Measurements from ENCODE around the gene LCTL.
"Not testable (repeated sequence)": the region's sequence is repeated elsewhere in the genome, so short reads cannot be mapped to it uniquely, and the experiment has no call there.

The LCTL gene

DNA sequence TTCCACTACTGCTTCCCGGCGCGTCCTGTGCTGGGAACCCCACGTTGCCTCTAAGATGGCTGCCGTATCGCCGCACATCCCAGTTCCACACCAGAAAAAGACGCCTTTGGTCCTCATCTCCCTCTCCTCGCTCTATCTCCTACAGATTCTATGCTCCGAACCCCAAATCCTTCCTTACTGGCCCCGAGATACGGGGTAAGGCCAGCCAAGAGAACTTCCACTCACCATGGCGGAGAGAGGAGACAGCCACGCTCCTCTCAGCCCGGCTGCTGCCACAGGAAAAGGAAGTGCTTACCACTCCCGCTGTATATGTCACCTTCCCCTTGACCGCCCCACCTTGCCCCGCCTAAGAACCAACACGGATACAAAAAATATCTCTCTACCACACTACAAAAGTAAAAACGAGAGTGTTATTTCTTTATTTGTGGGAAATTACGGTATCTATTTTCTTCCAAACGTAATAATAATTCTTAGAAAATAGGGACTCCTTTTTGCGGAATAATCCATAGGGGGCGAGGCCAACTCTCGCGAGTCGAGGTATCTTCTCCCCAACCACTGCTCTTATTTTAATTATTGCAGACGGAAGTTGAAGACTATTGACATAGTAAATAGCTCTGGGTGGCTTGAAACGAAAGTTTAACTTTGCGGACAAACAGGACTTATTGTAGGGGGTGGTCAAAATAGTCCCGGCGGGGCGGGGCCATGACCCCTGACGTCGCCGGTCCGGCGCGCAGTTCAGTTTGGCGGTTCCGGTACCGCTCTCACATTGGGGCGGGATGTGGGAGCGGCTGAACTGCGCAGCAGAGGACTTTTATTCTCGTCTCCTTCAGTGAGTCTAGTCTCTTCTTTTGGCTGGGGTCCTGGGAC is 61.0 kb downstream of the LCTL start, which contains the start of the genes RPL4 and ZWILCH:
Gene RPL4, minus strand, starts transcription at position 293 of the 867 bp plus-strand sequence. Its CDS starts 65 bp downstream, at position 228.
Gene ZWILCH, plus strand, starts transcription at position 764 of the 867 bp plus-strand sequence. Its CDS starts 13 bp downstream, at position 777.
- peak within 1 kb of the TSS; percentile 100 for H3K4me3 ChIP-seq (ENCODE audit: low read depth, low read length)
- in situ Hi-C loops (cut with HindIII; ENCODE audit: low sequenced_read_pairs), result no loop called here
- peak; percentile 95 for DNase-seq (ENCODE audit: low read depth, low spot score)

GRCh38 chr15:66503780-66504562 is 61.8 kb downstream of the LCTL start:
- TF ChIP-seq, protein P1, sequence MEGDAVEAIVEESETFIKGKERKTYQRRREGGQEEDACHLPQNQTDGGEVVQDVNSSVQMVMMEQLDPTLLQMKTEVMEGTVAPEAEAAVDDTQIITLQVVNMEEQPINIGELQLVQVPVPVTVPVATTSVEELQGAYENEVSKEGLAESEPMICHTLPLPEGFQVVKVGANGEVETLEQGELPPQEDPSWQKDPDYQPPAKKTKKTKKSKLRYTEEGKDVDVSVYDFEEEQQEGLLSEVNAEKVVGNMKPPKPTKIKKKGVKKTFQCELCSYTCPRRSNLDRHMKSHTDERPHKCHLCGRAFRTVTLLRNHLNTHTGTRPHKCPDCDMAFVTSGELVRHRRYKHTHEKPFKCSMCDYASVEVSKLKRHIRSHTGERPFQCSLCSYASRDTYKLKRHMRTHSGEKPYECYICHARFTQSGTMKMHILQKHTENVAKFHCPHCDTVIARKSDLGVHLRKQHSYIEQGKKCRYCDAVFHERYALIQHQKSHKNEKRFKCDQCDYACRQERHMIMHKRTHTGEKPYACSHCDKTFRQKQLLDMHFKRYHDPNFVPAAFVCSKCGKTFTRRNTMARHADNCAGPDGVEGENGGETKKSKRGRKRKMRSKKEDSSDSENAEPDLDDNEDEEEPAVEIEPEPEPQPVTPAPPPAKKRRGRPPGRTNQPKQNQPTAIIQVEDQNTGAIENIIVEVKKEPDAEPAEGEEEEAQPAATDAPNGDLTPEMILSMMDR (IDR thresholded peaks at IDR 0.05; ENCODE audit: low read depth, low read length), result no peak
- H3K4me3 ChIP-seq (ENCODE audit: low read depth, low read length), result peak overlapping the region; percentile 100
- DNase-seq (ENCODE audit: low read depth, low spot score), result no peak
- in situ Hi-C loops (cut with HindIII; ENCODE audit: low sequenced_read_pairs), result no loop called here

More for the DNA sequence above, 61.0 kb downstream of the LCTL start, which contains the start of the genes RPL4 and ZWILCH:
- TF ChIP-seq, protein P1 (IDR thresholded peaks at IDR 0.05; ENCODE audit: low read depth, low read length), result no peak

DNA sequence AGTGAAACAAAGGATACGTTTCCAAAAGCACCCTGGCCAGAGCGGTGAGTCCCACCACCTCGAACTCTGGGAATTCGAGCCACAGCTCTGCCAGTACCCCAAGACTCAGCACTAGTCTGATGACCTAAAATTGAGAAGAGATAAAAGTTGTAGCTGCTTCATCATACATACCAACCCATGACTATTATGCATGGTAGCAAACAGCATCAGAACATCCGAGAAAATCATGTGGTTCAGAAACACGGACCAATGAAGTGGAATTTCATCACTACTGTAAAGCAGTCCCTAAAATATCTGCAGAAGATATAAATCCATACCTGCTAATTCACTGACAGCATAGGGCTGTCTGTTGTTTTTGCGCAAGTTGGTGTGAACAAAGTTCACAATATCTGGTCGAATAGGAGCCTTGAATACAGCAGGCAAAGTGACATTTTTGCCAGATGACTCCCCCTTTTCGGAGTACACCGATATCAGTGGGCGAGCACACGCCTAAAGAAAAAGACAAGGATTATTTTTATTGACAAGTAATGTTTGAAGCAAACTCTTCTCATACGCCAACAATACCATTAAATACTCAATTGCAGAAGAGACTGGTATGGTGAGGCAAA is 62.7 kb downstream of the LCTL start:
- in situ Hi-C loops (cut with HindIII; ENCODE audit: low sequenced_read_pairs); DNase-seq (ENCODE audit: low read depth, low spot score): not testable (repeated sequence)
- H3K4me3 ChIP-seq (ENCODE audit: low read depth, low read length), result peak overlapping the region; percentile 100

DNA sequence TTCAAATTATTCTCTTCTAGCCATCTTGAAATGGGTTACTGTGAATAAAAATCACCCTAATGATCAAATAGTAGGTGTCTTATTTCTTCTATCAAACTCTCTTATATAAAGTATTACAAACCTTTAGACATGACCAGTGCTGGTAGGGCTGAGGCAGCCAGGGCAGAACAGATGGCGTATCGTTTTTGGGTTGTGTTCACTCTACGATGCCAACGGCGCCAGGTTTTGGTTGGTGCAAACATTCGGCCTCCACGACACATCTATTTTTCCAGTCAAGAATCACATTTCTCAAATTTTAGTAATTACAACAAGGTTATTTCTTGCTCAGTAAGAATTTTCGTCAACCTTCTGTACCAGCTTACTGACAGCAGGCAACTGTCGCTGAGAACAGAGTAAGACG is 63.3 kb downstream of the LCTL start:
- peak overlapping the region; percentile 100 for H3K4me3 ChIP-seq (ENCODE audit: low read depth, low read length)
- TF ChIP-seq, protein P1 (IDR thresholded peaks at IDR 0.05; ENCODE audit: low read depth, low read length), result no peak
- in situ Hi-C loops (cut with HindIII; ENCODE audit: low sequenced_read_pairs), result no loop called here
- DNase-seq (ENCODE audit: low read depth, low spot score), result no peak

DNA sequence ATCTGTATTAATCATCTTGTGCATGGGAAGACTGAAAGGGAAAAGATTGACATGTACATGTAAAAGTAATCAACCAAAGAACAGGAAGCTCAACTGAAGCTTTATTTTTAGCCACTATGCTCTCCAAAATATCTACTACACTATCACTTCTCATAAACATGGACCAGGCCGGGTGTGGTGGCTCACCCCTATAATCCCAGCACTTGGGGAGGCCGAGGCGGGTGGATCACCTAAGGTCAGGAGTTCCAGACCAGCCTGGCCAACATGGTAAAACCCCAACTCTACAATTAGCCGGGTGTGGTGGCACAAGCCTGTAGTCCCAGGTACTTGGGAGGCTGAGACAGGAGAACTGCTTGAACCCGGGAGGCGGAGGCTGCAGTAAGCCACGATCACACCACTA is 65.5 kb downstream of the LCTL start:
- DNase-seq (ENCODE audit: low read depth, low spot score); H3K4me3 ChIP-seq (ENCODE audit: low read depth, low read length); in situ Hi-C loops (cut with HindIII; ENCODE audit: low sequenced_read_pairs): not testable (repeated sequence)

DNA sequence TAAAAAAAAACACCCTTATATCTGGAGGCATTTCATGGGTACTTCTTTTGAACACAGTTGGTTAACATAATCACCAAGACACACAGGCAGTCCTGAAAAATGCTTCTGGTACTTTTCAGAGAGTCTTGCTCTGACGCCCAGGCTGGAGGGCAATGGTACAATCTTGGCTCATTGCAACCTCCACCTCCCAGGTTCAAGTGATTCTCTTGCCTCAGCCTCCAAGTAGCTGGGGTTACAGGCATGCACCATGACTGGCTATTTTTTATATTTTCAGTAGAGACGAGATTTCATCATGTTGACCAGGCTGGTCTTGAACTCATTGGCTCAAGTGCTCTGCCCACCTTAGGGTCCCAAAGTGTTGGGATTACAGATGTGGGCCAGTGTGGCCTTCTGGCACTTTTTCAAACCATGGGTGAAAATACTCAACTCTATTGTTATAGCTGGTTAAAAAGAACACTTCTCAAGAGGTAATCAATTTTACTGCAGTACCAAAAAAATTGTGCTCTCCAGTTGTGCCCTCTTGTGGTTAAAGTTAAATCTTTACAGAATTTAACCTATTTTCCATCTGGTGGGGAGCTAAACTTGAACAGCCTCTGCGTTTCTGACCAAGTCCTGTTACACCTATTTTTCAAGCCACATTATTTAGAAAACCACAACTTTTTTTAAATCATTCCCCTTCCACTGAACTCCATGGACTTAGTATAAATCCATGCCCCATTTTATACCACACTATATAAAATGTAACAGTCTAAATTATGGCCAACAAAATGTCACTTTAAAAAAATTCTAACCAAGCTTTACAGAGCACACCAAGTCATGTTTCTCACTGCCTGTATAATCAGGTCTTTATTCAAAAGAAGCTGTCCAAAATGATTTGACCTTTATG is 67.1 kb downstream of the LCTL start:
- DNase-seq (ENCODE audit: low read depth, low spot score), result peak; percentile 42
- in situ Hi-C loops (cut with HindIII; ENCODE audit: low sequenced_read_pairs), result no loop called here
- TF ChIP-seq, protein P1 (IDR thresholded peaks at IDR 0.05; ENCODE audit: low read depth, low read length), result peak; percentile 23
- no peak overlapping the region for H3K4me3 ChIP-seq (ENCODE audit: low read depth, low read length)
